ENCODE measurements around the gene ANAPC2.

ANAPC2 gene

GRCh38 chr9:137190315-137190856 lies 2.0 kb upstream of the ANAPC2 start:
- Histone ChIP-seq H3K9me3 (no peaks in the 10 kb centered on the region), H3K4me3 (no peak overlapping the region), H3K36me3 (peaks cover 12 to 44% (median 32%) of the 10 kb centered on the region in 3 donors), H3K27ac (peak overlapping the region in 1 of 2 donors; percentile 84), H3K27me3 (no peaks in the 10 kb centered on the region), H3K4me1 (peaks cover 16 to 63% (median 39%) of the 10 kb centered on the region in 4 donors)
- DNase-seq, result no peak
- TF ChIP-seq, protein P1, sequence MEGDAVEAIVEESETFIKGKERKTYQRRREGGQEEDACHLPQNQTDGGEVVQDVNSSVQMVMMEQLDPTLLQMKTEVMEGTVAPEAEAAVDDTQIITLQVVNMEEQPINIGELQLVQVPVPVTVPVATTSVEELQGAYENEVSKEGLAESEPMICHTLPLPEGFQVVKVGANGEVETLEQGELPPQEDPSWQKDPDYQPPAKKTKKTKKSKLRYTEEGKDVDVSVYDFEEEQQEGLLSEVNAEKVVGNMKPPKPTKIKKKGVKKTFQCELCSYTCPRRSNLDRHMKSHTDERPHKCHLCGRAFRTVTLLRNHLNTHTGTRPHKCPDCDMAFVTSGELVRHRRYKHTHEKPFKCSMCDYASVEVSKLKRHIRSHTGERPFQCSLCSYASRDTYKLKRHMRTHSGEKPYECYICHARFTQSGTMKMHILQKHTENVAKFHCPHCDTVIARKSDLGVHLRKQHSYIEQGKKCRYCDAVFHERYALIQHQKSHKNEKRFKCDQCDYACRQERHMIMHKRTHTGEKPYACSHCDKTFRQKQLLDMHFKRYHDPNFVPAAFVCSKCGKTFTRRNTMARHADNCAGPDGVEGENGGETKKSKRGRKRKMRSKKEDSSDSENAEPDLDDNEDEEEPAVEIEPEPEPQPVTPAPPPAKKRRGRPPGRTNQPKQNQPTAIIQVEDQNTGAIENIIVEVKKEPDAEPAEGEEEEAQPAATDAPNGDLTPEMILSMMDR (IDR thresholded peaks at IDR 0.05), result no peak
- intact Hi-C loops (cut with DNase I; ENCODE audit: low total_unique reads), result no loop called here

DNA sequence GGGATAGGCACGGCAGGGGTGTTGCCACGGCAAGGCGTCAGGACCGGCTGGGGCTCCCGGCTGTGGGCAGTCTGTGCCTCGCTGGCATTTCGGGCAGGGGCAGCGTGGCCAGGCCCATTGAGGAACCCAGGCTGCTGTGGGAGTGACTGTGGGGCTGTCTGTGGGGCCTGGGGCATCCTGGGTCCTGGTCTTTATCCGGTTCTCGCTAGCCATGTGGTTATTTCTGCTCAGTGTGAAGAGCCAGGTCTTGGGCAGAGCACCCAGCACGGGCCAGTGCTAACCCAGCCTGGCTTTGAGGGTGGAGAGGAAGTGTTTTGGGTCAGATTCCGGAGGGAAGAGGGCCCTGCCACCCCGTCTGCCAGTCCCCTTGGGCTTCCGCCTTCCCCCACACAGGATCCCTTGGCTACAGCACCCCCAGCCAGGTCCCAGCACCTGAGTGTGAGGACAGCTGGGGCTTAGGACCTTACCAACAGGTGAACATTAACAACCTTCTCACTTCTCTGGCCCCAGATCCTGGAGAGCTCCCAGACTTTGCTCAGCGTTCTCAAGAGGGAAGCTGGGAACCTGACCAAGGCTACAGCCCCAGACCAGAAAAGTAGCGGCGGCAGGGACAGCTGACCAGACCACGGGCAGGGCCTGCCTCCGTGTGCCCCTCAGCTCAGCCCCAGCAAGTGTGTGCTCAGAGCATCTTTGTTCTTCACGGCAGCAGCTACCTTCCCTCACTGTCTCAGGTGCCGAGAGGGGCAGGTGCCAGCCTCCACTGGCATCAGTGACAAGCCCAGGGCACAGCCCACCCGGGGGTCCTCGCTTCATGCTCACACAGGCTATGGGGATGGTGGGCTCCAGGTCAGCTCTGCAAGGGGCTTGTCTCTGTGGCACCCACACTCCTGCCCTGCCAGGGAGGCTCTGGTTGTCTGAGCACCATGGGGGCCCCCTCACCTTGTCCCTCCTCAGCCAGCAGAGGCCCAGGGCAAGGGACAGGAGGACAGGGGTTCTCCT lies 1.2 kb upstream of the ANAPC2 start:
- peaks cover 20 to 52% (median 40%) of the 10 kb centered on the region in 3 donors for H3K36me3 ChIP-seq
- H3K27ac ChIP-seq, result peak overlapping the region; percentile 84 to 90
- no peaks in the 10 kb centered on the region for H3K9me3 ChIP-seq
- no peak for DNase-seq
- peaks cover 16 to 61% (median 40%) of the 10 kb centered on the region in 4 donors for H3K4me1 ChIP-seq
- H3K27me3 ChIP-seq, result no peaks in the 10 kb centered on the region
- peak overlapping the region; percentile 86 to 91 for H3K4me3 ChIP-seq
- TF ChIP-seq, protein P1 (IDR thresholded peaks at IDR 0.05), result no peak
- intact Hi-C loops (cut with DNase I; ENCODE audit: low total_unique reads), result loop anchor here (5.0 kb wide), 1 partner anchor 33 kb away; the partner anchor contains the start of gene RNF208

GRCh38 chr9:137188086-137188489 lies 272 bp downstream of the ANAPC2 start:
- peaks cover 35 to 67% (median 55%) of the 10 kb centered on the region in 3 donors for H3K36me3 ChIP-seq
- TF ChIP-seq, protein P1 (IDR thresholded peaks at IDR 0.05), result no peak
- intact Hi-C loops (cut with DNase I; ENCODE audit: low total_unique reads), result loop anchor here (5.0 kb wide), 1 partner anchor 34 kb away; the partner anchor contains the start of gene RNF208

DNA sequence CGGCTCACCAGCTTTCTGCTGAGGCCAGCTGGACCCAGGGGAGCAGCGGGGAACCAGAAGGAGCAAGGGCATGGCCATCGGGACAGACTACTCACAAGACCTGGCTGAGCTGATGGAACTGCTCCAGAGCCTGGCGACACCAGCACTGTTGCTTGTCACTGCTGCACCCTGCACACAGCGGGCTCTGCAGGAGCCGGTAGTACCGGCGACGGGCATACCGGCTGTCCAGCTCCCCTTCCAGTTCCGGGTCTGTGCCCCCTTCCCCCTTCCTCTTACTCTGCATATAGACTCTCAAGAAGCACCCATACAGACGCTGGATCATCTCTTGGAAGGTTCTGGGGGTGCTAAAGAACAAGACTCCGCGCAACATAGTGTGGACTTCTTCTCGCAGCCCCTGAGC lies 974 bp downstream of the ANAPC2 start:
- peaks cover 42 to 72% (median 62%) of the 10 kb centered on the region in 3 donors for H3K36me3 ChIP-seq
- H3K27ac ChIP-seq, result no peak overlapping the region
- peaks cover 16 to 51% (median 40%) of the 10 kb centered on the region in 4 donors for H3K4me1 ChIP-seq
- H3K9me3 ChIP-seq, result no peaks in the 10 kb centered on the region
- DNase-seq, result no peak
- H3K4me3 ChIP-seq, result peak overlapping the region; percentile 86 to 91
- TF ChIP-seq, protein P1 (IDR thresholded peaks at IDR 0.05), result no peak
- H3K27me3 ChIP-seq, result no peaks in the 10 kb centered on the region
- intact Hi-C loops (cut with DNase I; ENCODE audit: low total_unique reads), result loop anchor here (5.0 kb wide), 1 partner anchor 35 kb away; the partner anchor contains the start of gene RNF208

More at GRCh38 chr9:137188086-137188489, 272 bp downstream of the ANAPC2 start:
- Histone ChIP-seq H3K27ac (peak overlapping the region; percentile 84 to 90), H3K4me1 (peaks cover 16 to 51% (median 40%) of the 10 kb centered on the region in 4 donors), H3K27me3 (no peaks in the 10 kb centered on the region), H3K4me3 (peak overlapping the region; percentile 86 to 91), H3K9me3 (no peaks in the 10 kb centered on the region)
- DNase-seq, result no peak

- Histone ChIP-seq H3K27me3 (no peaks in the 10 kb centered on the region), H3K4me1 (peaks cover 16 to 51% (median 40%) of the 10 kb centered on the region in 4 donors), H3K9me3 (no peaks in the 10 kb centered on the region), H3K36me3 (peaks cover 50 to 72% (median 67%) of the 10 kb centered on the region in 3 donors), H3K27ac (no peak overlapping the region), H3K4me3 (peak overlapping the region in 1 of 2 donors; percentile 91)
- TF ChIP-seq, protein P1 (IDR thresholded peaks at IDR 0.05), result no peak
- DNase-seq, result no peak
- intact Hi-C loops (cut with DNase I; ENCODE audit: low total_unique reads), result loop anchor here (5.0 kb wide), 1 partner anchor 36 kb away; the partner anchor contains the start of gene RNF208
Measured at GRCh38 chr9:137186385-137186784, 2.0 kb downstream of the ANAPC2 start.
